ENCODE measurements around the gene NBEAL2.

The NBEAL2 gene

GRCh38 chr3:46978985-46979944 lies at the start of gene NBEAL2:
NBEAL2 (plus strand) TSS chr3:46979666; CDS start chr3:46979862, 196 bp downstream.
- peak; percentile 93 to 95 for DNase-seq (ENCODE audit: low read depth in 2 of 2, low spot score in 1 of 2)

DNA sequence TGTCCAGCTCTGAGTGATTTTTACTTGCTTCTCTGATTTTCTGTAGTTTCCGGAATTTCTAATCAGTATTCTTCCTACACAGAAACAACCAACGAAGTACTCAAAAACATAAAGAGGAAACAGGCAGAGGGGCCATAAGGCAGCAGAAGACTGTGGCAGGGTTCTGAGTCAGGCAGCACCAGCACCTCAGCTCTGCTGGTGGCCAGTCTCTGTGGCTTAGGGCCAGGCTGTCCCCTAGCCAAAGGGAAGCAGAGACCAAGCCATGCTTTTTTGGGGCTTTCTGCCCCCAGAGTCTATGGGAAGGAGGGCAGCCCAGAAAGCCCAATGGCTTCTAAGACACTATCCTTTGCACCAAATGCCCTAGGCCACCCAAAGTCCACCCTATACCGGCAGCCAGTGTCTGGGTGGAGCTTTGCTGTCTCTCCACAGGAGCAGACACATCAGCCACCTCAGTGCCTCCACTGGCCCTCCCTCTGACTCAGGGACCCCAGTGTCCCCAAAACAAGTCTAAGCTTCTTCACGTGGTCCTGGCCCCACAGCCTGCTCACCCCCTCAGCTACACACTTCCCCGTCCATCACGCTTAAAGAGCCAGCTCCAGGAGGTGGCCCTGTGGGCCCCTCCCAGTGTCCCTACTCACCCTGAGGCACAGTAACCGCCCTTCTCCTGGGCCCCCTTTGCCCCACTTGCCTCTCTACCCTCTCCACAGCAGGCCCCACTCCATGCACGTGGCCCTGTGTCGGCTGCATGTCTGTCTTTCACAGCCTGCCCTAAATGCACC lies 49.1 kb upstream of the NBEAL2 start:
- DNase-seq (ENCODE audit: low read depth in 2 of 2, low spot score in 1 of 2), result no peak

DNA sequence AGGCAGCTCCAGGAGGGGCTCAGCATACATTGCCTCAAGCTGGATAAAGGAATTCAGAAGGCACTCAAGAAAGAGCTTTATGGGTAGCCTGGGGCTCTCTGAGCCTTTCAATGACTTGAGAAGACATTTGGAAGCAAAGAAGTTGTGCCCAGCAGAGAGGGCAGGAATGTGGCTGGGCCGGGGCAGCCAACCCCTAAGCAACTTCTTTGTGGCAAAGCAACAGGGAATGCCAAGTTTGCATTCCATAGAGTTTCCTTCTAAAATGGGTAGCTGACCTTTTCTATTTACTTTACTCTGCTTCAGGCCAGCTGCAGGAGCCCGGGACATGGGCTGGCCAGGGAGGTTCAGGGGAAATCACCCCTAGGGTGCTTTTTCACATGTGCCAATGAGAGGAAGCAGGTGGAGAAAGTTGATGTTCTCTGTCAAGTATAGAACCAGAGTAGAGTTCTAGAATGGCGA lies 48.5 kb upstream of the NBEAL2 start:
- no peak for DNase-seq (ENCODE audit: low read depth in 2 of 2, low spot score in 1 of 2)

GRCh38 chr3:46931631-46932331 lies 47.7 kb upstream of the NBEAL2 start:
- DNase-seq (ENCODE audit: low read depth in 2 of 2, low spot score in 1 of 2), result no peak

DNA sequence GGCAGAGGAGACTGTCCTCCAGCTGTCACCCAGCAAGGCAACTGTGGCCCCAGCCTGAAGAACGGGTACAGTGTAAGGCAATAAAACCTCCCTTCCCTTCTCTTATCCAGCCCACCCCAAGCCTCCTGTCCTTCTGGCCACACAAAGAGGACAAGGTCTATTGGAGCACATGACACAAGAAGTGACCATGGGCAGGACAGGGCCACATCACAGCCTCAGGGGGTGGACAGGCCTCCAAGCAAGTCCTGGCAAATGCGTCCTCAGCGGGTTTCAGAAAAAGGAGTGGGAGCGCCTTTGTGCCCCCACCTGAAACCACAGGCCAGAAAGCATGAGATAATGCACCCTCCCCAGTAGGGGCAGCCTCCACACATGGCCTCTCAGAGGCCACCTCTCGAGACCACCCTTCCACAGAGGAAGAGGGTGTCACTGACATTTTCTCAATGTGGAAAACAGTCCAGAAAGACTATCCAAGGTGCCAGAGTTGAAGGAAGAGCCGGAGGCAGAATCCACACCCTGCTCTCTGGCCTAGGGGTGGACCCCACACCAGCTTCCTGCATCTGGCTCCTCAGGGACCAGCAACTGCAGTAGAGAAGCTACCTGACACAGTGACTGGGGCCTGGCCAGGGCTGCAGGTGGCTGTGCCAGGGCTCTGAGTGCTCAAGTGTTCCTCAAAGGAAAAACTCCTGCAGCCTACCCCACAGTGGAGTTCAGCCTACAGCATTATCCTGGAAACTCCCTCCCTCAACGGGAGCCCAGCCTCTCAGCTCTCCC lies 46.8 kb upstream of the NBEAL2 start:
- no peak for DNase-seq (ENCODE audit: low read depth in 2 of 2, low spot score in 1 of 2)

GRCh38 chr3:46933261-46933660 lies 46.2 kb upstream of the NBEAL2 start:
- DNase-seq (ENCODE audit: low read depth in 2 of 2, low spot score in 1 of 2), result no peak

DNA sequence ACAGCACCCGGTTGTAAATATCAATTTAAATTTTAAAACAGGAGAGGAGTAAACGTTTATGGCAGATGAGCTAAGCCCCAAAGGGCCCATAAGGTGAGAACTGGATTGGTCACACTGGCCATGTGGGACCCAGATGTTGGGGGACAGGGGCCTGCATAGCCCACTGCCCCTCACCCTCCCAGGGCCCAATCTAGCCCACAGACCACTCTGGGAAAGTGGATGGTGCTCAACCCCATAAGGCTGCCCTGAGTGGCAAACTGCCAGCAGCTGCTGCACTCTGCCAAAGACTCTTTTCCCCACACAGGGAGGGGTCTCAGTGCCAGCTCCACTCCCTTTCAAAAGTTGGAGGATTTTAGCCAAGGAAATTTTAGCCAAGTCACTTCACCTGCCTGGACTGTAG lies 45.4 kb upstream of the NBEAL2 start:
- DNase-seq (ENCODE audit: low read depth in 2 of 2, low spot score in 1 of 2), result no peak

GRCh38 chr3:46934498-46935167 lies 44.8 kb upstream of the NBEAL2 start:
- no peak for DNase-seq (ENCODE audit: low read depth in 2 of 2, low spot score in 1 of 2)

DNA sequence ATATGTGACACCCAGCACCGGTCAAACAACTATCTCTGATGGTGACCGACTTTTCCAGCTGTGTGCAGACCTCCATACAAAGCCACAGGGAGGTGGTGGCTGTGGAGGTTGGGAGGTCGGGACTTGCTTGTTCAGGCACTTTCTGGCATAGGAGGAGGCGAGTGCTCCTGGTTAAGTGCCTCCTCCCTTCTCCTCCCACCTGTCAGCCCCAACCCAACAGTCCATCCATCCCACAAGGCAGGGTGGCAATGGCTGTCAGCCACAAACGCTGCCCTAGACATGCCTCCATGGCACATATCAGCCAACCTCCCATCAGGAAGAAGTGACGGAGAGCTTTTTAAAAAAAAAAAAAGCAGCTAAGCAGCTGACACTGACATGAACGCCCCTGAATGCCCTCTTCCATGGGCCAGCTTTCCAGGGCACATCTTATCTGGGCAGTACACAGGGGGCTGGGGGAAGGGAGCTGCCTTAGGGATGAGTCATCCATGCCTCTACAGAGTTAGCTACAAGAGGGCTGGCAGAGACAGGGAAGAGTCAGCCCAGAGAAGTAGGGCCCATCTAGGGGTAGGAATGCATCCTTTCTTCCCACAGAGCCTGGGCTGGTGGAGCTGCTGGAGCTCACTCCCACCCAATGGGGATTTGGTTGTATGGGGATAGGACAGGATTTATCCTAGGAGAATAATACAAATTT lies 44.2 kb upstream of the NBEAL2 start:
- DNase-seq (ENCODE audit: low read depth in 2 of 2, low spot score in 1 of 2), result no peak

DNA sequence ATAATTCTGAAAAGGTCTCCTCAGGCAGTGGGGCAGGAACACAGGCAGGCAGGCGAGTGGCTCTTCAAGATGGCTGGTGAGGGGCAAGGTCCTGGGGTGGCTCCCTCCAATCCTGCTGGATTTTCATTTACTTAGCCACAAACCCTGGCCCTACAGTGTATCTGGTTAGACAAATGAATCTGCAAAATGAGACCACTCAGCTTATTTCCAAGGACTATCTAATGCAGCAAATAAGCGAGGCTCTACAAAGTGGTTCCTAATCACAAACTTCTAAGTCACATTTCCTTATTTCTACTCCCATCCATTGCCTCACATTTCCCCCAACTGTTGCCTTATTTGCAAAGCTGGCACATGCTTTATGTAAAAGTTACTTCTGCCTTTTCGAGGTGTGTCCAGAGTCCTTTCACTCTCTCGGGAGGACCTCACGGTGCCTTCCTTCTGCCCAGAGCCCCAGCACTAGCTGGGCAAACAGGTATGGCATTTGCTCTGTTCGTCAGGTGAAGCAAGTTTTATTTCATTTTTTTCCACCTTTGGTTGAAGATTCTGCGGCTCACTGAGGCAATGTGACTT lies 43.4 kb upstream of the NBEAL2 start:
- DNase-seq (ENCODE audit: low read depth in 2 of 2, low spot score in 1 of 2), result no peak

DNA sequence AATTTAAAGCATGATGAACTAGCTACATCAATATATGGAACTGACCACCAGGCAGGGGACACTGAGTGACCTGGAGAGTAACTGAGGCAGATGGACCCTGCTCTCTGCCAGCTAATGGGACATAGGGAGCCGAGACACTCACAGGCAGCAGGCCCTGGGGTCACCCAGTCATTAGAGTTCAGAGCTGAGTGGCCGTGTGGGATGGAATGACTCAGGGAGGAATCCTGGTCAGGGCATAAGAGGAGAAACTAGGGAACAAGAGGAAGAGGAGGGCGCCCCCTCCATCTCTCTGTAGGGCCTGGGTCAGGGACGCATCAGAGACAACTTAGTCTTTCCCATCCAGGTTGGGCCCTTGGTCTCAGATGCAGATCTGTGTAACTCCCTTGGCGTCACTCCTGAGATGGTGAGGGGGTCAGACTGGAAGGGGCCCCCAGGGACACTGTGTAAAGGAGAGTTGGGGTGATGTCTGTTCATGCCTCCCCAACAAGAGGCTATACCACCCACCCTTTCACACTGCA lies 42.7 kb upstream of the NBEAL2 start:
- no peak for DNase-seq (ENCODE audit: low read depth in 2 of 2, low spot score in 1 of 2)

DNA sequence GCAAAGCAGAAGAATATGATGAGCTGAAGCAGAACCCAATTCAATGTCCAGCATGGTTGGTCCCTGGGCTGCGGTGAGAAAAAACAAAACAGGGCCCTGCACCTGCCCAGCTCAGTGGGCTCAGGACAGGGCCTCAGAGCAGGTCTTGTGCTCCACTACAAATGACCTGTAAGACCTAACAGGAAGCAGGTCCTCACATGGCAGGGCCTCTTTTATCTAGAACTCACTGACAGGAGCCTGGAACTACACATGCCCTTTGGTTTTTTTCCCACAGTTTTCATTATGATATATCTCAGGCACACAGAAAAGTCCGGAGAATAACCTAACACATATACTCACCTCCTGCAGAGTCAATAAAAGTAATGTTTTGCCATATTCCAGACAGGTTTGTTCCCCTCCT lies 41.3 kb upstream of the NBEAL2 start:
- DNase-seq (ENCODE audit: low read depth in 2 of 2, low spot score in 1 of 2), result no peak

DNA sequence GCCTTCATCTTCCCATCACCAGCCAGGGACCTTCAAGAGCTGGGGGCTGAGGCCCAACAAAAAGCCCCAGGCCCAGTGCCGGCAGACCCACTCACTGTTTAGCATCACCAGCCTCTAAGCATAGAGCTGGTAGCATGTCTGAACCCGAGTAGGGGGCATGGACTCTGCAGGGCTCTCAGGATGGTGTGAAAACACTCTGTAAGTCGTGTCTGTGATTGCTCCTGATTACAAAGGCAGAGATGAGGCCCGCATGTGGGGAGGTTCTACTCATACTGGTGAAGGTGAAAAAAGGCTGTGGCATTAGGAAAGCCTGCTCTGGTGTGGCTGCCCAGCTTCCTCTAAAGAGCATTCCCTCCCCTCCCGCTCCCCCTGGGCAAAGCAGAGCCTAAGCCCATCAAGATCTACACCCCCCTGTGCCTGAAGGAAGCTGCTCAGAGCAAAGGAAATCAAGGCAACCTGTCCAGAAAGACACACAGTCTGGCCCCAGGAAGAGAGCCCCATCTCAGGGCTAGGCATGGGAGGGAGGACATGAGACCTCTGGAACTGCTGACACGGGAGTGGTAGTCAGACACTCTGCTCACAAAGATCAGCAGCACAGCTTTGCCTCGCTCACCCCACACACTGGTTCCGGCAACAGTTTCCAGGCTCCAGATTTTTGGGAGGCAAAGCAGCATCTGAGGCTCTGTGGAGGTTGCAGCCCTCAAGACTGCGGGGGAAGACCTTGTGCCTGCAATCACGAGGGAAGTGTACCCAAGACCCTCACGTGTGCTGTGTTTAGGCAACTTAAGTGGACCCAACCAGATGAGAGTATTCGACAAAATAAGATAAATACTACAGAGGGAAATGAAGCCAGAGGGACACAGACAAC lies 39.7 kb upstream of the NBEAL2 start:
- DNase-seq (ENCODE audit: low read depth in 2 of 2, low spot score in 1 of 2), result no peak

DNA sequence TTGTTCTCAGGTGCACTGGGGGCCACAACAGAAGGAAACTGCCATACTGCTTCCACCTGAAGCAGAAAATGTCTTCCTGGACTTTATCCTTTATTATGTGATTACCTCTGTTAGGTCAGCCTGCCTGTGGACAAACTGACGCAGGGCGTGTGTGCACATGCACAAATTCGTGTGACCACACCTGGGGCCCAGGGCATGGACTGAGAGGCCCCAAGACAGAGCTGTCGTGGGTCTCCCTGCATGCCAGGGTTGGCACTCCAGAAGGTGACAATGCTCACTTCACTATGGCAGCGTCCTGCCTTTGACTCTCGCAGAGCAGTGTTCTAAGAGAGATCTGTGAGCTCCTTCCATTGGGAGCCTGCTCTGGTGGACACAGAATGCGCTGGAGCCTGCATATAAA lies 37.4 kb upstream of the NBEAL2 start:
- no peak for DNase-seq (ENCODE audit: low read depth in 2 of 2, low spot score in 1 of 2)

DNA sequence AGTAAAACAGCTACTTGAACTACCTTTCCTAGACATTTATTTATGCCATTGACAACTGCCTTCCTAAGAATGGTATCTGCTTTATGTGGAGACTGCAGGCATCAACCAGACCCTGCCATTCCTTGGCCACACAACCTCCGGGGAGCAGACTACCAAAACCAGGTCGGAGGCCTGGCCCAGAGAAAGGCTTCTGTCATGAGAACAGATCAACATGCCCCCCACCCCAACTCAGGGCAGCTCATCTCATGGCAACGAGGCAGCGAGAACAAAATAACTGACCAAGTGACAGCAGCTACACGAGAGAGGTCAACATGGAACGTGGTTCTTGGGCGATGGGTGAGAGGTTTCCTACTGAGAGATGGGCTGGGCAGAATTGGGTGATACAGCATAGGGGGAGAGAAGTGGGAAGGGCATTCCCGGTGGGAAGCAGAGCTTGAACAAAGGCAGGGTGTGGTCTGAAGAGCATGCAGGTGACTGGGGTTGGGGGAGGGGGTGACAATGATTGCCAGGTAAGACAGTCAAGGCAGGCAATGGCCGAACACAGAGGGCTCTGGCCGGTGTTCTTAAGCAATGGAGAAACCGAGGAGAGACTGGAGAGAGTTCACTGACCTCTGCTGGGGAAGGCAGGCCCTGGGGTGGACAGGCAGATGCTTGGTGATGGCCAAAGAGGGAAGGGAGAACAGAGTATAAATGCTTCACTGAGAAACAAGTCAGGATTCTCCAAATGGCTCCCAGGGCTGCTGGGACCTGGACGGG lies 36.8 kb upstream of the NBEAL2 start:
- no peak for DNase-seq (ENCODE audit: low read depth in 2 of 2, low spot score in 1 of 2)

DNA sequence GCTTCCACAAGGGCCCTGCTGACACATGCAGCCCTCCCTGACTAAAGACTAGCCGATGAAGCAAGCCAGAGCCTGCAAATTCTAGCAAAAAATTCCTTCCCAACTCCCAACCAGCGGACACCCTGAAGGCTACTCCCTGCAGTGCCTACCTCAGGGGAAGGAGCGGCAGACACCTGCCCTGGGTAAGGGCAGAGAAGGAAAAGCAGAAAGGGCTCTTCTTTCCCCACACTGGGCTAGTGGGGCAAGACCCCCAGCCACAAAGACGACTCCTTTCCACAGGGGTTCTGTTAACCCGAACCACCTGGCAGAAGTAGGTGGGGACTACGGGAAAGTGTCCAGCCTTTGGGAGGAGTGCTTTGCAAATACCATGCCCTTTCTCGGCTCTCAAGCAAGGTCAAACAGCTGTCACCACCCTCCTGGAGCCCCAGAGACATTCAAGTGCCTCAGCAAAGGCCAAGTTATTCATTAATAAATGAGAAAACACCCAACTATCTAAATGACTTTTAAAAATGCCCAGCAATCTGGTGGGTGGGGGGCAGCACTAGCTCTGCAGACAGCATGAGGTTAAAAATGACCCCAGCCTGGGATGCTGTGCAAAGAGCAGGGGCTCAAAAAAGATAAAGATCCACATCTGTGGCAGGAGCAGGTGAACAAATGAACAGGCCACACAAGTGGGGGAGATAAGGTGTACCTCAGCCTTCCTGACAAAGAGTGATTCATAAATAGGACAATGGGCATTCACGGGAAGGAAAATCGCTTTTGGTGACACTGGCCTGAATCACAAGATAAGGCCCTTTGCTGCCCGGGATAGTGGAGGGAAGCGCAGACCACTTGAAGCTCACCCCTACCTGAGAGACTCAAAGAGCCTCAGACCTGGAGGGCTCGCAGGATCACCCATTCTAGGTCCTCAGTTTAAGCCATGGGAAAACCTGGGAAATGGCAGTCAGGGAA lies 36.0 kb upstream of the NBEAL2 start:
- no peak for DNase-seq (ENCODE audit: low read depth in 2 of 2, low spot score in 1 of 2)

Data from stimulated activated CD8-positive, alpha-beta memory T cell treated with anti-CD3 and anti-CD28 coated beads, Interleukin-4, amount 100 ng/mL, for 1 hour (primary cell).